Kidney epithelial cell (primary cell): ENCODE measurements around the gene PSMC4. TPM values are rescaled to one million over a fixed set of nuclear protein-coding genes. Genes with fewer than 3 reads are reported as not detected.

ENCODE experiments used
- DNase-seq: peaks from one replicate; pipeline ENCODE4 v3.0.0-alpha.2; 2010; ENCODE audit warnings: low read depth
- H3K27me3 ChIP-seq: 2 replicates; pipeline ENCODE4 v1.6.0; 2011; ENCODE audit warnings: low read length; ENCODE audit not compliant: control insufficient read depth, insufficient read depth
- H3K36me3 ChIP-seq: 2 replicates; pipeline ENCODE4 v1.5.1; 2011; ENCODE audit warnings: low read length; ENCODE audit not compliant: control insufficient read depth, insufficient read depth
- H3K4me3 ChIP-seq: 2 replicates; pipeline ENCODE4 v1.5.1; 2011; ENCODE audit warnings: low read depth, mild to moderate bottlenecking, control low read depth, low read length
- CTCF ChIP-seq: IDR thresholded peaks from 2 replicates; pipeline ENCODE4 v1.5.1; 2011; ENCODE audit warnings: mild to moderate bottlenecking, moderate library complexity, low read length, control low read depth, inconsistent platforms; ENCODE audit not compliant: insufficient read depth, poor library complexity, severe bottlenecking
- total RNA-seq: library from RNA; depleted of rRNA; stranded (reverse); fragments of >200 nt; gene quantifications from 2 replicates; pipeline ENCODE4 v1.2.3, GENCODE V29; 2015

The PSMC4 gene
- total RNA-seq, 1 donor from 2014 or later, result 149 TPM

- TF ChIP-seq CTCF, result no peak
- Histone ChIP-seq H3K27me3 (no peaks in the 10 kb centered on the region), H3K36me3 (no peaks in the 10 kb centered on the region), H3K4me3 (no peak overlapping the region)
- DNase-seq, result no peak
Measured at GRCh38 chr19:39927076-39927475, 43.9 kb upstream of the PSMC4 start.

GRCh38 chr19:39927524-39928356 is 43.2 kb upstream of the PSMC4 start:
- no peaks in the 10 kb centered on the region for H3K27me3 ChIP-seq
- no peak for DNase-seq
- TF ChIP-seq CTCF, result no peak
- no peak overlapping the region for H3K4me3 ChIP-seq
- no peaks in the 10 kb centered on the region for H3K36me3 ChIP-seq

- no peak for TF ChIP-seq CTCF
- DNase-seq, result no peak
Measured at GRCh38 chr19:39928357-39928725, 42.6 kb upstream of the PSMC4 start.

GRCh38 chr19:39929750-39930149 is 41.2 kb upstream of the PSMC4 start:
- no peak overlapping the region for H3K4me3 ChIP-seq
- TF ChIP-seq CTCF, result no peak
- no peaks in the 10 kb centered on the region for H3K36me3 ChIP-seq
- no peaks in the 10 kb centered on the region for H3K27me3 ChIP-seq
- no peak for DNase-seq

More at GRCh38 chr19:39928357-39928725, 42.6 kb upstream of the PSMC4 start:
- no peaks in the 10 kb centered on the region for H3K27me3 ChIP-seq
- H3K36me3 ChIP-seq, result no peaks in the 10 kb centered on the region
- H3K4me3 ChIP-seq, result no peak overlapping the region

GRCh38 chr19:39934584-39935363 is 36.2 kb upstream of the PSMC4 start, which contains the start of gene FCGBP:
TSS of gene FCGBP (minus strand) at chr19:39934634.
- TF ChIP-seq CTCF, result no peak
- H3K36me3 ChIP-seq, result no peaks in the 10 kb centered on the region
- H3K4me3 ChIP-seq, result no peak within 1 kb of the TSS
- H3K27me3 ChIP-seq, result no peaks in the 10 kb centered on the region
- no peak for DNase-seq
